ENCODE measurements around the gene SLC16A3. TPM values are rescaled to one million over a fixed set of nuclear protein-coding genes. Genes with fewer than 3 reads are reported as not detected.

Gene SLC16A3
- total RNA-seq, 4 donors from 2014 or later = 11.2 to 38.5 (median 22.1) TPM

GRCh38 chr17:82245134-82246039, 16.5 kb downstream of the SLC16A3 start:
- Histone ChIP-seq H3K27ac (peak overlapping the region in 3 of 4 donors; percentile 83 to 88 (median 86)), H3K9me3 (no peaks in the 10 kb centered on the region), H3K27me3 (no peaks in the 10 kb centered on the region), H3K36me3 (peaks cover 0 to 75% of the 10 kb centered on the region in 2 donors), H3K4me3 (no peak overlapping the region), H3K4me1 (peaks cover 12 to 99% (median 57%) of the 10 kb centered on the region in 3 donors)
- TF ChIP-seq POLR2AphosphoS5 (IDR thresholded peaks at IDR 0.05) (no peak), EP300 (IDR thresholded peaks at IDR 0.05) (no peak), POLR2A (IDR thresholded peaks at IDR 0.05) (no peak)
- no peak for ATAC-seq
- 75 to 83% methylated on average over 2 to 20 of the region's 47 CpGs for WGBS, 2 donors (ENCODE audit: low coverage in 1 of 2)

GRCh38 chr17:82246040-82246364, 17.2 kb downstream of the SLC16A3 start:
- no peaks in the 10 kb centered on the region for H3K27me3 ChIP-seq
- WGBS, 2 donors (ENCODE audit: low coverage in 1 of 2) = no CpG with 5 or more reads among the region's 5 CpGs
- peaks cover 10 to 99% (median 50%) of the 10 kb centered on the region in 3 donors for H3K4me1 ChIP-seq
- peaks cover 0 to 81% of the 10 kb centered on the region in 2 donors for H3K36me3 ChIP-seq
- TF ChIP-seq POLR2A (IDR thresholded peaks at IDR 0.05) (no peak), EP300 (IDR thresholded peaks at IDR 0.05) (no peak), POLR2AphosphoS5 (IDR thresholded peaks at IDR 0.05) (no peak)
- TF ChIP-seq, protein P1, sequence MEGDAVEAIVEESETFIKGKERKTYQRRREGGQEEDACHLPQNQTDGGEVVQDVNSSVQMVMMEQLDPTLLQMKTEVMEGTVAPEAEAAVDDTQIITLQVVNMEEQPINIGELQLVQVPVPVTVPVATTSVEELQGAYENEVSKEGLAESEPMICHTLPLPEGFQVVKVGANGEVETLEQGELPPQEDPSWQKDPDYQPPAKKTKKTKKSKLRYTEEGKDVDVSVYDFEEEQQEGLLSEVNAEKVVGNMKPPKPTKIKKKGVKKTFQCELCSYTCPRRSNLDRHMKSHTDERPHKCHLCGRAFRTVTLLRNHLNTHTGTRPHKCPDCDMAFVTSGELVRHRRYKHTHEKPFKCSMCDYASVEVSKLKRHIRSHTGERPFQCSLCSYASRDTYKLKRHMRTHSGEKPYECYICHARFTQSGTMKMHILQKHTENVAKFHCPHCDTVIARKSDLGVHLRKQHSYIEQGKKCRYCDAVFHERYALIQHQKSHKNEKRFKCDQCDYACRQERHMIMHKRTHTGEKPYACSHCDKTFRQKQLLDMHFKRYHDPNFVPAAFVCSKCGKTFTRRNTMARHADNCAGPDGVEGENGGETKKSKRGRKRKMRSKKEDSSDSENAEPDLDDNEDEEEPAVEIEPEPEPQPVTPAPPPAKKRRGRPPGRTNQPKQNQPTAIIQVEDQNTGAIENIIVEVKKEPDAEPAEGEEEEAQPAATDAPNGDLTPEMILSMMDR (IDR thresholded peaks at IDR 0.05) = no peak
- H3K27ac ChIP-seq = peak overlapping the region; percentile 1 to 88 (median 84)
- H3K9me3 ChIP-seq = no peaks in the 10 kb centered on the region
- no peak overlapping the region for H3K4me3 ChIP-seq
- no peak for ATAC-seq

GRCh38 chr17:82246365-82247181, 17.7 kb downstream of the SLC16A3 start:
- no peaks in the 10 kb centered on the region for H3K9me3 ChIP-seq
- peak; percentile 36 for ATAC-seq
- peaks cover 8 to 95% (median 45%) of the 10 kb centered on the region in 3 donors for H3K4me1 ChIP-seq
- H3K27ac ChIP-seq = peak overlapping the region; percentile 1 to 88 (median 84)
- WGBS, 2 donors (ENCODE audit: low coverage in 1 of 2) = 0% methylated on average over 4 of the region's 27 CpGs; no CpG with 5 or more reads in 1 of the 2 donors
- H3K36me3 ChIP-seq = peaks cover 0 to 86% of the 10 kb centered on the region in 2 donors
- H3K4me3 ChIP-seq = no peak overlapping the region
- no peaks in the 10 kb centered on the region for H3K27me3 ChIP-seq
- no peak for TF ChIP-seq POLR2A (IDR thresholded peaks at IDR 0.05)
- TF ChIP-seq EP300 (IDR thresholded peaks at IDR 0.05) = no peak
- TF ChIP-seq POLR2AphosphoS5 (IDR thresholded peaks at IDR 0.05) = peak; percentile 4
- TF ChIP-seq, protein P1 (IDR thresholded peaks at IDR 0.05) = no peak

DNA sequence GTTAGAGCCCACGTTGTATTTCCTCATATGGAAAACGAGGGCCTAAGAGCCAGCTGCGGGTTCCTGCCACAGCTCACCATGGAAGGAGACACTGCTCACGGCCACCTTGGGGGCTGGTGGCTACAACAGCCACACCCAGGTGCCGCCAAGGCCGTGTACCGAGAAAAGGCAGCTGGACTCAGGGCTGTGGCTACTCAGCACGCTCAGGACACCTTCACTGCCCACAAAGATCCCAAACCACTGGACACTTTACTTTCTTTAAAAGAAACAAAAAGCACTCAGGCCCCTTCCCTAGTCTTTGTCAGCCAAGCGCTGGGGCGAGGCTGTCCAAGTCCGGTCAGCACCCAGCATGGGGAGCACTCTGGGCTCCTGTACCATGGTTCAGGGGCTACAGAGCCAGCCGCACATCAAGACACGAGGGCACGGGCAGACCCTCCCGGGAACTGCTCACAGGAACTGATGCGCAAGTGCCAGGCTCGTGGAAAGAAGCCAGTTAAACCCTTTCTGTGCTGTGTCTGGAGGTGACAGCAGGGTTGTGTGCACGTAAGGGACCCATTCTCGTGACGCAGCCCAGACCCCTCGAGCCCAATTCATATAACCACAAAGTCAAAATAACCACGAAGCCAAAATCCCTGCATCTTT, 18.5 kb downstream of the SLC16A3 start:
- TF ChIP-seq POLR2A (IDR thresholded peaks at IDR 0.05) (no peak), EP300 (IDR thresholded peaks at IDR 0.05) (no peak), POLR2AphosphoS5 (IDR thresholded peaks at IDR 0.05) (no peak)
- TF ChIP-seq, protein P1 (IDR thresholded peaks at IDR 0.05) = no peak
- Histone ChIP-seq H3K27ac (peak overlapping the region; percentile 1 to 88 (median 84)), H3K36me3 (peaks cover 0 to 94% of the 10 kb centered on the region in 2 donors), H3K27me3 (no peaks in the 10 kb centered on the region), H3K9me3 (no peaks in the 10 kb centered on the region), H3K4me3 (no peak overlapping the region), H3K4me1 (peaks cover 3 to 88% (median 38%) of the 10 kb centered on the region in 3 donors)
- no peak for ATAC-seq
- WGBS, 2 donors (ENCODE audit: low coverage in 1 of 2) = 33% methylated on average over 17 of the region's 22 CpGs; no CpG with 5 or more reads in 1 of the 2 donors

All from gastroesophageal sphincter (tissue), 4 donors.